RCC 7860 (cell line): ENCODE measurements around the gene PBX1.
"Not testable (repeated sequence)": the region's sequence is repeated elsewhere in the genome, so short reads cannot be mapped to it uniquely, and the experiment has no call there.

ENCODE experiments used
- DNase-seq: peaks from one replicate; pipeline ENCODE4 v3.0.0-alpha.2; 2015; ENCODE audit warnings: low spot score
- FAIRE-seq: peaks from 2 replicates; lab custom pipeline; 2012; peaks lifted over from hg19 to GRCh38; lab: Jason Lieb, UNC

The PBX1 gene

GRCh38 chr1:164637461-164638375 is 78.7 kb downstream of the PBX1 start:
- FAIRE-seq (no peak), DNase-seq (peak; percentile 51)

DNA sequence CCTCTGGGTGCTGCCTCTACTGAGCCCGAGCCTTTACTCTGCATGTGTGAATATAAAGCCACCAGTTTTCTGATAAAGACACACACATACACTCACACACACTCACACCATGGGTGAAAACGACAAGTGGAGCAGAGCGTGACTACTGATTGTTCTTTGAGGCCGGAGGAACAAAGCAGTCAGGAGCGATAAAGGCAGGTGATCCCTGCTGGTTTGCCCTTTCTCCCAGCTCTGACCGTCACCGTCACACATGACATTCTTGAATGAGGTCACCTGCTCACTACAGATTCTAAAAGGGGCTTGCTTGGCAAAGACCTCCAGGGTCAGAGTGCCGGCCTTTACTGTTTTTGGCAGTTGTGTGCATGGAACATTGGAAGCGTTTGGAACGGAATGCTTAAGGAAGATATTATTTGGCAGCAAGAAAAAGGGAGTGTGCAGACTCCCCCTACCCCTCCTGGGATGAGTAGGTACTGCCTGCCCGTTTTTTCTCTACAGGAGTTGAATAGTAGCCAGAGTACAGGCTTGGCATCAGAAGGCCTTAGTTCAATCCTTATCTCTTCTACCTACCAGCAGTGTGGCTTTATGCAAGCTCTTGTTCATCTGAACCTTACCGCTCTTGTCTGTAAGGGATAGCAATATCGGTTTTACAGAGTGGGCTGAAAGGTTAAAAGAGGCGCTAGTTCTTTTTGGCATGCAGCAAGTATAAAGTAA is 79.7 kb downstream of the PBX1 start:
- DNase-seq, result no peak
- no peak for FAIRE-seq

GRCh38 chr1:164640686-164641352 is 81.8 kb downstream of the PBX1 start:
- DNase-seq, result no peak
- no peak for FAIRE-seq

DNA sequence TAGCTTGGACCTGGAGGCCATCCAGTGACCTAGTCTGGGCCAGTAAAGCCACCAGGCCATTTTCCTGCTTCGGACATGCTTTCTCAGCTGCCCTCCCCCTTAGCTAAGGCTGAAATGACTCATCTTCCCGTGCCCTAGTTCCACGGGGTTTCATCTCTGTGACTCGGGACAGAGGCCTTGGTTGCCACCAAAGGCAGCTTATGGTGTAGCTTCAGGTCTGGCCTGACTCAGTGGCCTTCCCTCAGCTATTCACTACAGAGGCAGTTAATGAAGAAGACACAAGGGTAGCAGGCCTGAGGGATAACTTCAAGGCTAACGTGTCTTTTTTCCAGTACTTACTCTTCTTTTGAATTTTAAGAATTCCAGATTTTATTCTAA is 82.4 kb downstream of the PBX1 start:
- FAIRE-seq (no peak), DNase-seq (no peak)

DNA sequence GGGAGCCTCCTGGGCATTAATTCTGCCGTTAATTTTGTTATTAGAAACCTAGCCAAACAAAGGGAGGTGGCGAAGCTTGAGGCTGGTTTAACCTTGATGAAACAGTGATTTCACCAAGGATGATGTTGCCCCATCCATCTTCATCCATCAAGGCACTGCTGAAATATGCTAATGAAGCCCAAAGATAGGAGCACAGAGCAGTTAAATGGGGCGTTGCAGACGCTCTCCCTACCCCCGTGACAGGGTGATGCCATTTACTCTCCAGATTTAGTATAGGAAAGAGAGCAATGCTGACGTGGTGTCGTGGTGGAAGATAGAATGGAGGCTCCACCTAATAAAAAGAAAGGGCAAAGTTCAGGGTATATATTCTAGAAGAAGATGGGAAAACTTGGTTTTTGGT is 84.0 kb downstream of the PBX1 start:
- FAIRE-seq (no peak), DNase-seq (no peak)

DNA sequence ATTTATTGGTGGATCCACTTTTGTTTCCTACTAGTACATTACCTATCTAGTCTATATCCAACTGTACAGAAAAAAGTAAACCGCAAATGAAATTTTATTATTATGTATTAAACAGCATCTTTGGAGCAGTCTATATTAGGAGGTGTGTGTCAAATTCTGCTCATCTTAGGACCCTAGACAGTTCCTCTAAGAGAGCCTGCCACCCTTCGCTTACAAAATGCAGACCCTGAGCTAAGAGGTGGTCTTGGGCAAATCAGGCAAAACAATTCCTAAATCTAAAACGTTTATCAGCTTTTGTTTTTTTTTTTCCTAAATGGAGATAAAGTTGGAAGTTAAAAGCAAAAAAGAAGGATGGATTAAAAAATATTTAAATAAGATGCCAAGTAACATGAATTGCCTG is 85.3 kb downstream of the PBX1 start:
- FAIRE-seq (no peak), DNase-seq (no peak)

DNA sequence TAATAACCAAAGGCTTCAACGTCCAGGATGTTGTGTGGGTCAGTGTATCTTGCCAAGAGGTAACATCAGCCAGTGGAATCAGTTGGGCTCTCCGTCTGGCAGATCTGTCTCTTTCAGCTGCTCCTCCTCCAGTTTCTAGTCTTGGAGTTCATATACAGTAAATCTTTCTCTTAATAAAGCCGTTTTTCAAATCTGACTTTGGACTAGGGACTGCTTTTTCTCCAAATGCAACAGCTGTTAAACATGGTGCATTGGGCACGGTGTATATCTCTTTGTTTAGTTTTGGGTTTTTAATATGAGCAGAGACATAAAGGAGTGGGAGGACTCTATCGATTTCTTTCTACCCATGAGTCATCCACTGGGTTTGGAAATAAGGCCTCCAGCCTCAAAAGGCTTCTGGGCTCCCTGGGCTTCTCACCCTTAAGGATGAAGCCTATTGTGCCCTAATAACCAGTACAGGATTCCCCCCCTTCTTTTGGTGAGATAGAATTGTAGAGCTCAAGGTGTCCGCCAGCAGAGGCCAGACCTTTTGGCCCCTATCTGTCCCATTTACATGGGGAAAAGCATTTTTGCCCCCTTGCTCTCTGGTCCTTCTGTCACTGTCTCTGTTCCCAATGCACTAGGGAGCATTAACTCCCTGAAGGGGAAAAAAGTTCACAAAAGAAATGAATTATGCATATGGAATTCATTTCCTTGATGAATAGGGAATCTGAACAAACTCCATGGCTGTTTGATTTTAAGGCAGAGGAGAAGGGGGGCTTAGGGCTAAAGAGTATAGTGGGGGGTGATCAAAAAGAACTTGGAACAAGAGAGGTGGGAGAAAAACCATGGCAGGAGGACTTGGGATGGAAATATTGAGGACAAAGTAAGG is 86.0 kb downstream of the PBX1 start:
- no peak for DNase-seq

DNA sequence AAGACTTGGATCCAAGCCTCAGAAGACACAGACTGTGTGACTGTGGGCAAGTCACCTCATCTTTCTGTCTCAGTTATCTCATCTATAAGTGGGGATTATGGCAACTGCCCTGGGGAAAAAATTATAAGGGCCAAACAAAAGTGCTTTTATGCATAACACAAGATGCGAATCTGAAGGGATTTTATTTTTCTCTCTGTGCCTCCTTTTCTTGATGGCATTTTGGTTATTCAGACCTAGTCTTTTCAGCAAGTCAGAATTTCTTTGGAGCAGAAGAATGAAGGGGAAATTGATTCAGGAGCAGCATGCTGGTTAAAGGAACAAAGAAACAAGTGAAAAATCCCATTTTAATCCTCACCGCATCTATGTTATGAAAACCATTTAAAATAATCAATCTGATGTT is 86.9 kb downstream of the PBX1 start:
- no peak for FAIRE-seq
- no peak for DNase-seq

More for the DNA sequence above, 86.0 kb downstream of the PBX1 start:
- FAIRE-seq, result no peak

DNA sequence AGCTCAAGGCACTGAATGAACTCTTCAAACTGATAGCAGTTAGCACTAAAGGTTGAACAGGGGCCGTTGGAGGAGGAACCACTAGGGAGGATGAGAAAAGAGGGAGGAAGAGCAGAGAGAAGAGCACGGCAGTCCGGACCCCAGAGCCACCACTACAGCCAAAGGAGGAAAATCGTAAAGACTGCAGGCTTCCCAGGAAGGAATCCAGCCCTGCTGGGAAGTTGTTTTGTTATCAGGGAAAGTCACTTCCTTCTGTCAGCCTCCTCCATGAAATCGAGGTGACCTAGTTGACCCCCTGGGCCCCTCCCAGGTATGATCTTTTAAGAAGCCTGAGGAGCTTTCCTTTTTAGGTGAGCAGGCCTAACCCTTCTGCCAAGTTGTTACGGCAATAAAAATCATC is 88.2 kb downstream of the PBX1 start:
- DNase-seq, result no peak
- no peak for FAIRE-seq

DNA sequence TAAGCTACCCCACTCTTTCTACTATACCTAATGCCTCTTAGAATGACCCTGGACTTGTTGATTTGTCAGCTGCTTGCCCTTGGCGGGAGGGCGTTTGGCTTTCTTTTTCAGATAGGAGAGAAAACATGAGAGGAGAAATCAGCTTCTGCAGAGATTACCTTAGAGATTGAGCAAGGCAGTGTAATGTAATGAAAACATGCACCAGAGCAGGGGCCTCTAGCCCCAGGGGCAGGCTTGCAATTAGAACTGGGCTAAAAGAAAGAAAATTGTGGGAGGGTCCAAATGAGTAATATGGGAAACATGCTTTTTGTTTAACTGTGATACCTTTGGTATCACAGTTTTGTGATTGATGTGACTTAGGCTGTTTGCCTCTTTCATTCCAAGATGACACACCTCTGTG is 89.7 kb downstream of the PBX1 start:
- FAIRE-seq, result no peak
- DNase-seq, result no peak

- DNase-seq (no peak), FAIRE-seq (no peak)
These were observed 90.2 kb downstream of the PBX1 start for GRCh38 chr1:164649146-164649545.

GRCh38 chr1:164650531-164650930 is 91.5 kb downstream of the PBX1 start:
- DNase-seq, result no peak

GRCh38 chr1:164651351-164651951 is 92.5 kb downstream of the PBX1 start:
- FAIRE-seq (no peak), DNase-seq (peak; percentile 50)

More at GRCh38 chr1:164650531-164650930, 91.5 kb downstream of the PBX1 start:
- no peak for FAIRE-seq

DNA sequence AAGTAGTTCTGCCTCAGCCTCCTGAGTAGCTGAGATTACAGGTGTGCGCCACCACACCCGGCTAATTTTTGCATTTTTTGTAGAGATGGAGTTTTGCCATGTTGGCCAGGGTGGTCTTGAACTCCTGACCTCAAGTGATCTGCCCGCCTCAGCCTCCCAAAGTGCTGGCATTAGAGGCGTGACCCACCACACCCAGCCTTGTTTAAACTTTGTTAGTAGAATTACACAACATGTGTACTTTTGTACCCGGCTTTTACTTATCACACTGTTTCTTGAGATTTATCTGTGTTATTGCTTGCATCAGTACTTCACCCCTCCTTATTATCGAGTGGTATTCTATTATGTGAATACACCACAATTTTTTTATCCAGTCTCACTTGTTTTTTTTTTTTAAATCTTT is 94.0 kb downstream of the PBX1 start:
- not testable (repeated sequence) for FAIRE-seq

GRCh38 chr1:164653705-164654104 is 94.7 kb downstream of the PBX1 start:
- FAIRE-seq (no peak), DNase-seq (no peak)

More for the DNA sequence above, 94.0 kb downstream of the PBX1 start:
- not testable (repeated sequence) for DNase-seq

DNA sequence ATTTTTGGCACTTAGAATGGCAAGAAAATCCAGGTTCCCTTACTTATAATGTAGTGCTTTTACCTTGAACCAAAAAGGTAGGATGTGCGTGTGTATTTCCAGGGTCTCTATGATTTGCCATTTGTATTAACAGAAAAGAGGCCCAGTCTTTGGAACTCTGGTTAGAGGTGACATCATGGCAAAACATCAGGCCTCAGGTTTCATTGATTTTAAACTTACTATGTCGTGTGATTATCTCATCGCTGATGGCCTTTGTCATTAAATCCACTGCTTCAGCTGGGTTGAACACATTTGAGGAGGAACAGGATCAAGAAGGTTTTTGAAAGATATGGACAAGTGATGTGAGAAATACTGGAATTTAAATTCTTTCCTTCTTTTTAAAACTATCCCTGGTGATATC is 95.2 kb downstream of the PBX1 start:
- DNase-seq, result no peak
- no peak for FAIRE-seq

DNA sequence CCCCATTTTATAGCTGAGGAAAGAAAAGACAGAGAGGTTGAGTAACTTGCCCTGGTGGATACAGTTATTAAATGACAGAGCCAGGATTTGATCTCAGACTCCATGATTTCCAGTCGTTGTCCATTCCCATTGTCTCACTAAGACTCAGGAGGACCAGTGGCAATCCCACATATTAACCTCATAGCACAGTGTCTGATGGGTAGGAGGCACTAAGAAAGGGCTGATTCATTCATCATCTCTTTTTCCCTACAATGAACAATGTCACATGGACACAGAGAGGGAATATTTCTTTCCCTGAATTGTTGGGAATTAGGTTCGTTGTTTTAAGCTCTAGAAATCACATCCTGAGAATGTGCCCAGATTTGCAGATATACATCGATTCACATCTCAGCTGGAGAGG is 99.9 kb downstream of the PBX1 start:
- DNase-seq (no peak), FAIRE-seq (no peak)

GRCh38 chr1:164659621-164660411 is 100.8 kb downstream of the PBX1 start:
- DNase-seq, result no peak
- no peak for FAIRE-seq

GRCh38 chr1:164660412-164660772 is 101.4 kb downstream of the PBX1 start:
- FAIRE-seq (no peak), DNase-seq (peak; percentile 71)
